ENCODE data around the gene AP3B2.

The AP3B2 gene

GRCh38 chr15:82624008-82624407, 85.7 kb downstream of the AP3B2 start:
- no peak overlapping the region for H3K27ac Mint-ChIP-seq
- peaks cover 4% of the 10 kb centered on the region for H3K27me3 Mint-ChIP-seq (ENCODE audit: low read depth)
- H3K4me3 Mint-ChIP-seq = no peak overlapping the region
- H3K4me1 Mint-ChIP-seq = no peaks in the 10 kb centered on the region
- H3K36me3 Mint-ChIP-seq (ENCODE audit: low read depth) = no peaks in the 10 kb centered on the region
- no peaks in the 10 kb centered on the region for H3K9me3 Mint-ChIP-seq
- TF ChIP-seq CTCF (IDR thresholded peaks at IDR 0.05; ENCODE audit: unreplicated experiment in 3 of 3) = no peak

GRCh38 chr15:82621970-82622369, 87.7 kb downstream of the AP3B2 start:
- no peak for TF ChIP-seq CTCF (IDR thresholded peaks at IDR 0.05; ENCODE audit: unreplicated experiment in 3 of 3)
- no peaks in the 10 kb centered on the region for H3K9me3 Mint-ChIP-seq
- H3K27ac Mint-ChIP-seq = no peak overlapping the region
- H3K4me1 Mint-ChIP-seq = no peaks in the 10 kb centered on the region
- peaks cover 6% of the 10 kb centered on the region for H3K27me3 Mint-ChIP-seq (ENCODE audit: low read depth)
- H3K4me3 Mint-ChIP-seq = no peak overlapping the region
- no peaks in the 10 kb centered on the region for H3K36me3 Mint-ChIP-seq (ENCODE audit: low read depth)

- Mint-ChIP-seq H3K27me3 (ENCODE audit: low read depth) (peaks cover 9% of the 10 kb centered on the region), H3K9me3 (no peaks in the 10 kb centered on the region), H3K27ac (no peak overlapping the region), H3K4me1 (no peaks in the 10 kb centered on the region), H3K4me3 (no peak overlapping the region), H3K36me3 (ENCODE audit: low read depth) (no peaks in the 10 kb centered on the region)
- TF ChIP-seq CTCF (IDR thresholded peaks at IDR 0.05; ENCODE audit: unreplicated experiment in 3 of 3) = no peak
Measured at GRCh38 chr15:82613747-82614146, 95.9 kb downstream of the AP3B2 start.

- Mint-ChIP-seq H3K27me3 (ENCODE audit: low read depth) (peaks cover 7% of the 10 kb centered on the region), H3K36me3 (ENCODE audit: low read depth) (no peaks in the 10 kb centered on the region), H3K4me1 (no peaks in the 10 kb centered on the region), H3K27ac (no peak overlapping the region), H3K9me3 (no peaks in the 10 kb centered on the region), H3K4me3 (no peak overlapping the region)
- no peak for TF ChIP-seq CTCF (IDR thresholded peaks at IDR 0.05; ENCODE audit: unreplicated experiment in 3 of 3)
Measured at GRCh38 chr15:82611348-82611747, 98.3 kb downstream of the AP3B2 start.
